ENCODE measurements around the gene CLCN2. TPM values are rescaled to one million over a fixed set of nuclear protein-coding genes. Genes with fewer than 3 reads are reported as not detected.

Gene CLCN2
- total RNA-seq, 1 donor from 2014 or later, result 4.3 TPM

DNA sequence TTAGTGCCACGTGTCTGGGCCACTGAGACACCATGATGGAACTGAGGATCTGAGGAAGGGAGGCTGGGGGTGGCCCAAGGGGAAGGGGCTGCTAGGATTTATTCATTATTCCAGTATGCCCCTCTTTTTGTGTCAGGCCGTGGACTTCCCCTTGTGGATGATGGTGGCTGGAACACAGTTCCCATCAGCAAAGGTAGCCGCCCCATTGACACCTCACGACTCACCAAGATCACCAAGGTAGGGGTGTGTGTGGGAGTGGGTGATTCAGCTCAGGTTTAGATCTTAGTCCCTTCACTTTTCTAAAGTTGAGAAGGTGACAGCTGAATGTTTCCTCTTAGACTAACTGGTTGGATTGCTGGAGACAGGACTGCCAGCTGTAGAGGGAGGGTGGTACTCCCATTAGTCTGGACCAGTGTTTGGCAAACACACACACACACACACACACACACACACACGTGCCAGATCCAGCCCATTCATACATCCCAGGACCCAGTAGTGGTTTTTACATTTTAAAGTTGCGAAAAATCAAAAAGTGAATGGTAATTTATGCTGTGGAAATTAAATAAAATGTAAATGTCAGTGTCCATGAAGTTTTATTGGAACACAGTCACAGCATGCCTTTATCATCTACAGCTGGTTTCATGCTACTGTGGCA is 35.6 kb downstream of the CLCN2 start:
- no peak for DNase-seq (ENCODE audit: low spot score)

GRCh38 chr3:184325269-184325668 is 36.1 kb downstream of the CLCN2 start:
- no peak for DNase-seq (ENCODE audit: low spot score)

- DNase-seq (ENCODE audit: low spot score), result no peak
Measured at GRCh38 chr3:184323696-184324095, 37.7 kb downstream of the CLCN2 start.

GRCh38 chr3:184322731-184323487 is 38.5 kb downstream of the CLCN2 start:
- DNase-seq (ENCODE audit: low spot score), result no peak

GRCh38 chr3:184321666-184322065 is 39.7 kb downstream of the CLCN2 start:
- DNase-seq (ENCODE audit: low spot score), result no peak

DNA sequence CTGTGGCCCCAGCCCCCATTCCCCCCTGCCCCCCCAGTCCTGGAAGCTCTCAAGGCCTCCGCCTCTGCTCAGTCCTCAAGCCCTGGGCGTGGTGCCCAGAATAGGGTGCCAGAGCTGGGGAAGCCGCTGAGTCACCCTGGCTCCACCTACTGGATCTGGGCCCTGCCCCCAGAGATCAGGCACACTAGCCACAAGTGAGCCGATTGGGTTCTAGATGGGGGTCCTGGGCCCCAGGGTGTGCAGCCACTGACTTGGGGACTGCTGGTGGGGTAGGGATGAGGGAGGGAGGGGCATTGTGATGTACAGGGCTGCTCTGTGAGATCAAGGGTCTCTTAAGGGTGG is 41.3 kb downstream of the CLCN2 start:
- DNase-seq (ENCODE audit: low spot score), result peak; percentile 97

GRCh38 chr3:184317201-184317600 is 44.2 kb downstream of the CLCN2 start:
- DNase-seq (ENCODE audit: low spot score), result no peak

DNA sequence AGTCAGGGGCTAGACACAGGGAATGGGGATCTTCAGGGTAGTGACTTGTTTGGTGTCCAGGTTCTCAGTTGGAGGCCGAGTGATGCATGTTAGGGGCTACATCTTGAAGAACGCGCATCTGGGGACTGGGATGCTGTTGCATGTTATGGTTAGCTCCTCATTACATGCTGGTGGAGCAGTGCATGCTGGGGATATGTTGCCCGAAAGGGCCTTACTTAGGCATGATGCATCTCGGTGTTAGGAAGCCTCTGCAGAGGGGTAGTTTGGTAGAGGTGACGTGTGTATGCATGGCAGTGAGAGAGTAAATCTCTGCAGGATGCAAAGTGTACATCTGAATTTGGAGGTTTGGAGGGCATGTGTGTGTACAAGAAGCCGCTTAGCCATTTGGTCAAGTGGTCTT is 44.6 kb downstream of the CLCN2 start:
- DNase-seq (ENCODE audit: low spot score), result no peak

DNA sequence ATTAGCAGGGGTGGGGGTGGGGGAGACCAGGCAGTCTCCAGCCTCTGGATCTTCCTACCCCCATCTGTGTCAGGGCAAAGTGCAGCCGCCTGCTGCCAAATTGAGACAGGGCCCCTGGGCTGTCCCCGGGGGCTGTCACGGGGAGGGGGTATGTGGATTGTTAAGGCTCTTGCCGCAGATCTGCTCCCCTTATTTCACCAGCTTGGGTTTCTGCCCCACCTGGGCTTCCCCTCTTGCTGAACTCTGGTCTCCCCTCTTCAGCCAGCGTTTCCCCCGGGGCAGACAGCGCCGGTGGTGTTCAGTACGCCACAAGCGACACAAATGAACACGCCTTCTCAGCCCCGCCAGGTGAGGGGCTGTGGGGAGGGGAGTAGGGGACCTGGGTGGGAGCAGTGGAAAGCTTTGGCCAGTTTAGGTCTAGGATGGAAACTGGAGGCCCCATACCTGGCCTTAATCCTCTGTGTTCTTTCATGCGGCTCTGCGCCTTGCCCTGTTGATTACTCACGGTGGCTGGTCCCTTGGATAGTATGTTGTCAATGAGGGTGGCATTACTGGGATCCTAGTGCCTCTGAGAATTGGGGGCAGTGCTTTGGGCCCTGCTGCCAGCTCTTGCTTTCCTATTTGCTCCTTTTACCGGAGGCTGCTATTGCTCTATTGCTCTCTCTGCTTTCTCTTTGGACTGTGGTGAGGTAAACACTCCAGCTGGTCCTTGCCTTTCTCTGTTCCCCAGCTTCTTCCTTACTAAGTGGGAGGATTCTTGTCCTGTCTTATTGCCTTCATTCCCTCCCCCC is 45.3 kb downstream of the CLCN2 start:
- no peak for DNase-seq (ENCODE audit: low spot score)

DNA sequence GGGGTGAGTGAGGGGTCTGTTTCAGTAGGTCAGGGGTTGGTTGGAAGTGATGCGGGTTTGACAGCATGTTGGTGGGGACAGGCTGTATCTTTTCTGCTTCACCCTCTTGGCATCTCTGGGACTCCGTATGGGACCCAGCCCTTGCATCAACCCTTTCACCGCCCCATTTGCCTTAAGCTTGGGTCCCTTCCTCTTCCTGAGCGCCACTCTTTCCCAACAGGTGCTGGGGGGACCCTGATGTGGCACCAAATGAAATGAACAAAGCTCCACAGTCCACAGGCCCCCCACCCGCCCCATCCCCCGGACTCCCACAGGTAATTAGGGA is 45.9 kb downstream of the CLCN2 start:
- no peak for DNase-seq (ENCODE audit: low spot score)

DNA sequence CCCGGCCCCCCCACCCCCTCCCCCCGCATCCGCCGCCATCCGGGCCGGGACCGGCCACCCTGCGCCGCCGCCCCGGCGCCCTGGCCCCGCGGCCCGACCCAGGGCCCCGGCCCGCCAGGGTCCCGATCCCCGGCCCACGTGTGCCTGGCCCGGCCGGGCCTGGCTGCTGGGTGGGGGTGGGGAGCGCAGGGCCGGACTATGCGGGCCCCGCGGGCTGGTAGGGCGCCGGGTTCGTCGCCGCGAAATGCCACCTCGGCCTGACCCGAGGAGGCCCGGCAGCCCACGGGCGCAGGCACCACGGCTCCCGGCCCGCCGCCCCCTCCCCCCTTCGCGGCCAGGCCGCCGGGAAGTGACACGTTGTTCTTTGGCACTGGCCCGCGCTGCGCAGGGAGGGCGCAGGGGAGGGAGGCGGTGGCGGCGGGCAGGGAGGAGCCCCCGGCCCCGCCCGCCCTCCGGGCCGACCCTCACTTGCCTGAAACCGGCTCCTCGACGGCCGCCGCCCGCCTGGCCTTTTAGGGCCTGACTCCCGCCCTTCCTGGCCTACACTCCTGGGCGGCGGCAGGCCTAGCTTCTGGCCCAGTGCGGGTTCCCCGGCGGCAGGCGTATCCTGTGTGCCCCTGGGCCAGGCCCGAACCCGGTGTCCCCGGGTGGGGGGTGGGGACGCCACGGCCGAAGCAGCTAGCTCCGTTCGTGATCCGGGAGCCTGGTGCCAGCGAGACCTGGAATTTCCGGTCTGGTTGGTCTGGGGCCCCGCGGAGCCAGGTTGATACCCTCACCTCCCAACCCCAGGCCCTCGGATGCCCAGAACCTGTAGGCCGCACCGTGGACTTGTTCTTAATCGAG is 46.5 kb downstream of the CLCN2 start:
- peak; percentile 79 for DNase-seq (ENCODE audit: low spot score)

- DNase-seq (ENCODE audit: low spot score), result peak; percentile 94
Measured at GRCh38 chr3:184314363-184314699, 47.1 kb downstream of the CLCN2 start, which contains the start of gene EIF4G1. Gene EIF4G1 (plus strand): TSS chr3:184314606. CDS start chr3:184315797, 1,191 bp downstream.

- DNase-seq (ENCODE audit: low spot score), result no peak
Measured at GRCh38 chr3:184311633-184312032, 49.8 kb downstream of the CLCN2 start.

GRCh38 chr3:184308744-184309143 is 52.7 kb downstream of the CLCN2 start:
- no peak for DNase-seq (ENCODE audit: low spot score)

- DNase-seq (ENCODE audit: low spot score), result no peak
Measured at GRCh38 chr3:184307915-184308314, 53.5 kb downstream of the CLCN2 start.

DNA sequence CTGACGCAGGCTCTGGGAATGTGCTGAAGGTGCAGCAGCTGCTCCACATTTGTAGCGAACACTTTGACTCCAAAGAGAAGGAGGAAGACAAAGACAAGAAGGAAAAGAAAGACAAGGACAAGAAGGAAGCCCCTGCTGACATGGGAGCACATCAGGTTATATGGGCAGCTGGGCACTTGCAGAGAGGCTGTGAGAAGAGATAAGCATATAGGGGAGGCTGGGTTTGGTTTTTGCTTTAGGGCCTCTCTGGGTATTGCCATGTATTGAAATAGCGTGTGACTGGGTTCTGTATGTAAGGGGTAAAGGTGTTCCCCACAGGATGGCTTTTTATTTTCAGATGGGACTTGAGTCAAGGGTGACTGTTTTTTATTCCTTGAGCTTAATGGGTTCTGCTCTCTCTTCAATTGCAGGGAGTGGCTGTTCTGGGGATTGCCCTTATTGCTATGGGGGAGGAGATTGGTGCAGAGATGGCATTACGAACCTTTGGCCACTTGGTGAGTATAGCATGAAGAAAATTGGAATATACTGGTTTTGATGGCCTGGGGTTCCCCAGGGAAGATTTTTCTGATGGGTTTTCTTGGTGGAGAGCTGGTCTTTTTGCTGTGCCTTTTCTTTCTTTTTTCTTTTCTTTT is 54.9 kb downstream of the CLCN2 start:
- no peak for DNase-seq (ENCODE audit: low spot score)

- no peak for DNase-seq (ENCODE audit: low spot score)
Measured at GRCh38 chr3:184305577-184305976, 55.8 kb downstream of the CLCN2 start.

DNA sequence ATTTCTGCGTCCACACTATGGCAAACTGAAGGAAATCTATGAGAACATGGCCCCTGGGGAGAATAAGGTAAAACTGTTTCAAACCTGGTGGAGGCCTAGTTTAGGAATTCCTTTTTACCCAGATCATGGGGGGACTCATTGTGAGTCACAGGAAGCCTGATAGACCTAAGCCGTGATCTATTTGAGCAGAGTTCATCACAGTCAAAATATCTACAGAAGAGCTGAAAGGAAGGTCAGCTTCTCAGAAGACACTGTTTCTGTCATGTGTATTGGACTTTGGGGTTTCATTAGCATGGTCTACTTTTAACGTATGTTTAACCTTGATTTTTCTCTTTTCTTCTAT is 61.1 kb downstream of the CLCN2 start:
- no peak for DNase-seq (ENCODE audit: low spot score)

DNA sequence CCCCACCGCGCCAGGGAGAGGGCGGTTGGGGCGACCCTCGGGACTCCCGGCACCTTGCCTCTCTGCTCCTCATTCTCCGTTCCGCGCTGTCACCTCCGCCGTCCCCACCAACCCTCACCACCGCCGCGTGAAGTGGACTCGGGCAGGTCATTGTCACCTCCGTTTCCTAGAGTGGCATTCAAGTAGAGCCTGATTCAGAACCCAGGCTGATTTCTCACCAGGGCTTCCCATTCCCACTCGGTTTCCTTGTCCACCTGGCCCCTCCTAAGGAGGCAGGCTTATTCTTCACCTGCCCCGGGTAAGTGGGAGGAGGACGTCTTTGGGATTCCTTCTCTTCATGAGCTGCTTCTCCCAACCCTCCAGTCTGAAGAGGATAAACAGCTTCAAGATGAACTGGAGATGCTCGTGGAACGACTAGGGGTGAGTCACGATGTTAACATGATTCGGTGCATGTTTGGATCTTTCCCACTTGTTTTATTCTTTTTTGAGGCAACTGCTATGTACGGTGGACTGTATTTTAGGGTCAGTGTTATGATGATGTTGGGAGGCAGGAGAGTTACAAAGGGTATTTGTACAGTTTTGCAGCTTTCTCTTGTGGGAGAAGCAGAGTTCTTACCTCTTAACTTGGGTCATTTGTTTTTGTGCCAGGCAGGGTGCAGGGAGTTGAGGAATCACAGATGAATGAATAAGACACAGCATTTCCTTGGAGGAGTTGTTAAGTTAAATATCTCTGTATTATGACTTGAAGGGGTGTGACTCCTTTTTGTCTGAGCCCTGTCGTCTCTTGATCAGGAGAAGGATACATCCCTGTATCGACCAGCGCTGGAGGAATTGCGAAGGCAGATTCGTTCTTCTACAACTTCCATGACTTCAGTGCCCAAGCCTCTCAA is 61.7 kb downstream of the CLCN2 start:
- DNase-seq (ENCODE audit: low spot score), result no peak

- peak; percentile 98 for DNase-seq (ENCODE audit: low spot score)
Measured at GRCh38 chr3:184298759-184299487, 62.5 kb downstream of the CLCN2 start, which contains the start of gene PSMD2. Gene PSMD2 (plus strand): TSS chr3:184299241. CDS start chr3:184299267, 26 bp downstream.

All from umbilical cord (tissue), 2 donors.